Tibial nerve (tissue), 4 donors: Measurements from ENCODE around the gene PTGDR2. TPM values are rescaled to one million over a fixed set of nuclear protein-coding genes. Genes with fewer than 3 reads are reported as not detected.

Experiments used
- DNase-seq, 2 donors: peaks; one replicate each; pipeline ENCODE4 v3.0.0-alpha.2; 2019; ENCODE audit warnings: low spot score in 2 of 2
- H3K27ac ChIP-seq, 4 donors: fragments of 200-600 bp; sonication (generic) in 3 of 4; one replicate each; pipeline ENCODE4 v1.5.1; 2017 to 2019; ENCODE audit warnings: mild to moderate bottlenecking in 1 of 4
- H3K27me3 ChIP-seq, 2 donors: fragments of 200-600 bp; sonication (generic) in 1 of 2; one replicate each; pipeline versions ENCODE4 v1.5.1 to v1.6.0; 2017 to 2019
- H3K36me3 ChIP-seq, 3 donors: fragments of 200-600 bp; sonication (generic); one replicate each; pipeline ENCODE4 v1.5.1; 2018 to 2019
- H3K4me1 ChIP-seq, 4 donors: fragments of 200-600 bp; sonication (generic) in 3 of 4; one replicate each; pipeline ENCODE4 v1.5.1; 2017 to 2019
- H3K4me3 ChIP-seq, 4 donors: fragments of 200-600 bp; sonication (generic) in 3 of 4; one replicate each; pipeline ENCODE4 v1.5.1; 2017 to 2019; ENCODE audit warnings: mild to moderate bottlenecking in 1 of 4, moderate library complexity in 1 of 4
- H3K9me3 ChIP-seq, 4 donors: fragments of 200-600 bp; sonication (generic) in 3 of 4; one replicate each; pipeline ENCODE4 v1.5.1; 2017 to 2019
- EP300 ChIP-seq, 2 donors: sonication (generic); formaldehyde crosslinking; IDR thresholded peaks; one replicate each; pipeline ENCODE4 v1.6.1; 2017; ENCODE audit warnings: antibody characterized with exemption in 2 of 2, mild to moderate bottlenecking in 1 of 2
- POLR2A ChIP-seq, 2 donors: fragments of 450-650 bp; IDR thresholded peaks; one replicate each; pipeline ENCODE4 v1.6.1; 2017; ENCODE audit warnings: antibody characterized with exemption in 2 of 2, mild to moderate bottlenecking in 2 of 2, moderate library complexity in 2 of 2
- WGBS, 2 donors: methylation state at CpG; one replicate each; pipeline ENCODE4 v1.1.5; 2018; 5-methylcytosine and 5-hydroxymethylcytosine counted together
- total RNA-seq, 4 donors: library from RNA; depleted of rRNA; stranded (reverse); fragments of >200 nt; gene quantifications; one replicate each; pipeline ENCODE4 v1.1.0, GENCODE V29; 2016
- TF ChIP-seq, protein P1 (sequence below), 5 experiments: fragments of 200-600 bp in 3 of 5; fragments of 450-650 bp in 2 of 5; sonication (generic) in 3 of 5; IDR thresholded peaks; one replicate each; pipeline ENCODE4 v1.5.1; 2016 to 2019; ENCODE audit warnings: antibody characterized with exemption in 5 of 5, mild to moderate bottlenecking in 3 of 5, moderate library complexity in 2 of 5

PTGDR2 gene
- total RNA-seq, 4 donors from 2014 or later = 0.20 to 2.4 (median 0.46) TPM

DNA sequence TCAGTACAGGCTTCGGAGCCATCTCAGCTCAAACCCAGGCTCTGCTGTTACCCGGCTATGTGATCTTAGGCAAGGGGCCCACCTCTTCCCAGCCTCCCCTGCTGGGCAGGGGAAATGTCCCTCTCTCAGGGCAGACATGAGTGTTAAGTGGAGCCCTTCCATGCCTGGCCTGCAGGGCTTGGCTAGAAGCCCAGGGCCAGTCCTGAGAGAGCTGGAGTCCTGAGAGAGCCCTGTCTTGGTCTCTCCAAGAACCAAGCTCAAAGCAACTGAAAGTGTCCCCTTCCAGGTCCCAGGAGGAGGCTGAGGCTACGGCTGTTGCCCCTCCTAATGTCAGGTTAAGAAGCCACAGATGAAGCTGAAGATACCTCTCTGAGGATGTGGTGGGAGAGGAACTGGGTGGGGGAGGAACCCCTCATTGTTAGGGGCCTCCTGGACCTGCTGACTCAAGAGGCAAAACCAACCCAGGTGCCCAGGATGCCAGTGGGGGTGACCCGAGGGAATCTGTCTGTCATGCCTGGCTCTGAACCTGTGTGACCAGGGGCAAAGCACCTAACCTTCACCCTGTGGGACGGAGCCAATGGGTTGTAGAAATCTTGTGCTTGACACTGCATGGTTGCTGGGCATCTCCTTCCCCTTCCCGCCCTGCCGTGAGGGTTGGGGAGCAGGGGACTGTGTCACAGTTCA lies 15.8 kb upstream of the PTGDR2 start:
- no peak overlapping the region for H3K4me3 ChIP-seq
- peak overlapping the region in 2 of 4 donors; percentile 28 to 32 for H3K27ac ChIP-seq
- TF ChIP-seq POLR2A (IDR thresholded peaks at IDR 0.05) (no peak), EP300 (IDR thresholded peaks at IDR 0.05) (no peak)
- TF ChIP-seq, protein P1, sequence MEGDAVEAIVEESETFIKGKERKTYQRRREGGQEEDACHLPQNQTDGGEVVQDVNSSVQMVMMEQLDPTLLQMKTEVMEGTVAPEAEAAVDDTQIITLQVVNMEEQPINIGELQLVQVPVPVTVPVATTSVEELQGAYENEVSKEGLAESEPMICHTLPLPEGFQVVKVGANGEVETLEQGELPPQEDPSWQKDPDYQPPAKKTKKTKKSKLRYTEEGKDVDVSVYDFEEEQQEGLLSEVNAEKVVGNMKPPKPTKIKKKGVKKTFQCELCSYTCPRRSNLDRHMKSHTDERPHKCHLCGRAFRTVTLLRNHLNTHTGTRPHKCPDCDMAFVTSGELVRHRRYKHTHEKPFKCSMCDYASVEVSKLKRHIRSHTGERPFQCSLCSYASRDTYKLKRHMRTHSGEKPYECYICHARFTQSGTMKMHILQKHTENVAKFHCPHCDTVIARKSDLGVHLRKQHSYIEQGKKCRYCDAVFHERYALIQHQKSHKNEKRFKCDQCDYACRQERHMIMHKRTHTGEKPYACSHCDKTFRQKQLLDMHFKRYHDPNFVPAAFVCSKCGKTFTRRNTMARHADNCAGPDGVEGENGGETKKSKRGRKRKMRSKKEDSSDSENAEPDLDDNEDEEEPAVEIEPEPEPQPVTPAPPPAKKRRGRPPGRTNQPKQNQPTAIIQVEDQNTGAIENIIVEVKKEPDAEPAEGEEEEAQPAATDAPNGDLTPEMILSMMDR (IDR thresholded peaks at IDR 0.05) = no peak
- no peaks in the 10 kb centered on the region for H3K27me3 ChIP-seq
- peaks cover 0 to 23% (median 0%) of the 10 kb centered on the region in 3 donors for H3K36me3 ChIP-seq
- 74 to 79% methylated on average over 7 of the region's 7 CpGs for WGBS, 2 donors
- H3K9me3 ChIP-seq = no peaks in the 10 kb centered on the region
- DNase-seq = no peak
- peaks cover 0 to 31% (median 0%) of the 10 kb centered on the region in 4 donors for H3K4me1 ChIP-seq

DNA sequence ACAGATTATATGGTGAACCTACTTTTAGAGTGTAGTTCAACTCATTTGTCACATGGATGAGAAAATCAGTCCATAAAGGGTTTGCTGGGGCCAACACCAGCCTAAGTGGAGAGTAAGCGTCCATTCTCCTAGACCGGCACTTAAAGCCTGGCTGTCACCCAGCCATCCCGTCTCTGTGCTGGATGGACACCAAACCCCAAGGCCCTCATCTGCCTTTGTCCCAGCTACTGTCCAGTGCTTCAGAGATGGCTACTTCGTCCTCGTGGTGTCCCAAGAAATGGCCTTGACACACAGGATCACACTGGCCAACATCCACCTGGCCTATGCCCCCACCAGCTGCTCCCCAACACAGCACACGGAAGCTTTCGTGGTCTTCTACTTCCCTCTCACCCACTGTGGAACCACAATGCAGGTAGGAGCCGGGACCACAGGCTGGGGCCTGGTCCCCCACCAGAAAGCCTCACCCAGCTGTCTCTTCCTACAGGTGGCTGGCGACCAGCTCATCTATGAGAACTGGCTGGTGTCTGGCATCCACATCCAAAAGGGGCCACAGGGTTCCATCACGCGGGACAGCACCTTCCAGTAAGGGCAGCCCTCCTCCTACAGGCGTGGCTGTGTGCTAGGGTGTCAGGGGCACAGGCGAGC lies 15.1 kb upstream of the PTGDR2 start:
- Histone ChIP-seq H3K4me1 (peaks cover 0 to 31% (median 0%) of the 10 kb centered on the region in 4 donors), H3K36me3 (peaks cover 0 to 16% (median 0%) of the 10 kb centered on the region in 3 donors), H3K27ac (no peak overlapping the region), H3K9me3 (no peaks in the 10 kb centered on the region), H3K27me3 (no peaks in the 10 kb centered on the region), H3K4me3 (no peak overlapping the region)
- TF ChIP-seq, protein P1 (IDR thresholded peaks at IDR 0.05) = no peak
- TF ChIP-seq POLR2A (IDR thresholded peaks at IDR 0.05) (no peak), EP300 (IDR thresholded peaks at IDR 0.05) (no peak)
- DNase-seq = no peak
- 83 to 85% methylated on average over 13 of the region's 13 CpGs for WGBS, 2 donors

DNA sequence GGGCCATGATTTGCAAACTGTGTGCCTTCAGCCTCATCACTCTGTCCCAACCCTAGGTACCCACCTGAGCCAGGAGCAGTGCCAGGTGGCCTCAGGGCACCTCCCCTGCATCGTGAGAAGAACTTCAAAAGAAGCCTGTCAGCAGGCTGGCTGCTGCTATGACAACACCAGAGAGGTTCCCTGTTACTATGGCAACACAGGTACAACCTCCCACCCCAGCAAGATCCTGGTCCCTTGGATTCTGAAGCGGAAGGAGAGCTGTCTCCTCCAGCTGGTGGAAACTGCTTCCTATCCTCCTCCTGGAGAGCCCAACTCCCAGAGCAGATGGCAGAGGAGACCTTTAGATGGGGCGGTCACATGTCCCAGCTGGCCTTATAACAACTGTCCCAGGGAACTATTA lies 14.5 kb upstream of the PTGDR2 start:
- Histone ChIP-seq H3K4me1 (peaks cover 0 to 31% (median 0%) of the 10 kb centered on the region in 4 donors), H3K27ac (no peak overlapping the region), H3K4me3 (no peak overlapping the region), H3K27me3 (no peaks in the 10 kb centered on the region), H3K36me3 (peaks cover 0 to 10% (median 0%) of the 10 kb centered on the region in 3 donors), H3K9me3 (no peaks in the 10 kb centered on the region)
- TF ChIP-seq POLR2A (IDR thresholded peaks at IDR 0.05) = no peak
- TF ChIP-seq, protein P1 (IDR thresholded peaks at IDR 0.05) = no peak
- no peak for DNase-seq
- 69 to 72% methylated on average over 3 of the region's 3 CpGs for WGBS, 2 donors

DNA sequence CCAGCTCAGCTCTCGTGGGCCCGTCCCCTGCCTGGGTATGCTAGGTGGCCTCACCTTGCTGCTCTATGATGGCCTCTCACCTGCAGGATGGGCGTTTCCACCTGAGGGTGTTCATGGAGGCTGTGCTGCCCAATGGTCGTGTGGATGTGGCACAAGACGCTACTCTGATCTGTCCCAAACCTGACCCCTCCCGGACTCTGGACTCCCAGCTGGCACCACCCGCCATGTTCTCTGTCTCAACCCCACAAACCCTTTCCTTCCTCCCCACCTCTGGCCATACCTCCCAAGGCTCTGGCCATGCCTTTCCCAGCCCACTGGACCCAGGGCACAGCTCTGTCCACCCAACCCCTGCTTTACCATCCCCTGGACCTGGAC lies 13.7 kb upstream of the PTGDR2 start:
- WGBS, 2 donors = 90 to 95% methylated on average over 7 of the region's 7 CpGs
- Histone ChIP-seq H3K4me3 (no peak overlapping the region), H3K9me3 (no peaks in the 10 kb centered on the region), H3K27me3 (no peaks in the 10 kb centered on the region), H3K27ac (no peak overlapping the region), H3K36me3 (peaks cover 0 to 2% (median 0%) of the 10 kb centered on the region in 3 donors), H3K4me1 (peaks cover 0 to 27% (median 0%) of the 10 kb centered on the region in 4 donors)
- DNase-seq = no peak
- no peak for TF ChIP-seq POLR2A (IDR thresholded peaks at IDR 0.05)
- TF ChIP-seq, protein P1 (IDR thresholded peaks at IDR 0.05) = no peak
